HEK293T (cell line): Measurements from ENCODE around the gene TMCO4.

ENCODE experiments used
- ARNT ChIP-seq: fragments of 450-650 bp; IDR thresholded peaks from 2 replicates; pipeline ENCODE4 v1.6.1; 2017; ENCODE audit warnings: mild to moderate bottlenecking
- CTBP1 ChIP-seq: fragments of 450-650 bp; IDR thresholded peaks from 2 replicates; pipeline ENCODE4 v1.6.1; 2016; ENCODE audit warnings: borderline replicate concordance
- ELF4 ChIP-seq: fragments of 450-650 bp; IDR thresholded peaks from 2 replicates; pipeline ENCODE4 v1.6.1; 2017; ENCODE audit warnings: antibody characterized with exemption
- FOXA1 ChIP-seq: fragments of 450-650 bp; IDR thresholded peaks from 2 replicates; pipeline ENCODE4 v1.6.1; 2016; ENCODE audit warnings: mild to moderate bottlenecking
- FOXM1 ChIP-seq: fragments of 450-650 bp; IDR thresholded peaks from 2 replicates; pipeline ENCODE4 v1.6.1; 2017; ENCODE audit warnings: mild to moderate bottlenecking, borderline replicate concordance
- HDGF ChIP-seq: fragments of 450-650 bp; IDR thresholded peaks from 2 replicates; pipeline ENCODE4 v1.6.1; 2017; ENCODE audit warnings: antibody characterized with exemption, borderline replicate concordance
- L3MBTL2 ChIP-seq: fragments of 450-650 bp; conservative IDR thresholded peaks from 2 replicates; pipeline ENCODE4 v1.6.1; 2016; ENCODE audit warnings: mild to moderate bottlenecking
- SP1 ChIP-seq: fragments of 450-650 bp; IDR thresholded peaks from 2 replicates; pipeline ENCODE4 v1.6.1; 2017
- SUZ12 ChIP-seq: fragments of 450-650 bp; IDR thresholded peaks from 2 replicates; pipeline ENCODE4 v1.6.1; 2016; ENCODE audit warnings: mild to moderate bottlenecking
- ZNF384 ChIP-seq: fragments of 450-650 bp; IDR thresholded peaks from 2 replicates; pipeline ENCODE4 v1.6.1; 2016

DNA sequence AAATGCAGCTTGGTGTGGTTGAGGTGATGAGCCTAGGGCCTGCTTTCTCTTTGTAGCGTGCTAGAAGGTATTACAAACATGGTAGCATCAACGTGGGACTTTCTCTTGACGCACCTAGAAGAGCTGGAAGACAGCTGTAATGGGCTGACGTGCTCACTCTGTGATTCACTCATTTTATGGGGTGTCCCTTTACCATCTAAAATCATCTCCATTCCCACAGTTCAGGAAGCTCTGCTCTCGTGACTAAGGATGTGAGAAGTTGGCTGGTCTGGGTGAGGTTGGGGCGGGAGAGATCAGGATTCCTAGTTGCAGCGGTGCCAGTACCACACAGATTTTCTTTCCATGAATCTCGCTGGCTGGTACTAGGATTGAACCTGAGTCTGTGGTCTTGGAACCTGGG, 130.8 kb downstream of the TMCO4 start:
- TF ChIP-seq ZNF384 (no peak), FOXA1 (no peak), ARNT (no peak), SUZ12 (no peak), L3MBTL2 (no peak), CTBP1 (no peak), FOXM1 (no peak), ELF4 (no peak), HDGF (no peak), SP1 (no peak)
